ENCODE measurements around the gene SERF2. TPM values are rescaled to one million over a fixed set of nuclear protein-coding genes. Genes with fewer than 3 reads are reported as not detected.

SERF2 gene
- total and polyA plus RNA-seq, 2 of the 13 experiments (the other 11 are each of a cell fraction or from before 2014, with no cell fraction given), result 811 to 1,257 TPM

- TF ChIP-seq, protein P1, sequence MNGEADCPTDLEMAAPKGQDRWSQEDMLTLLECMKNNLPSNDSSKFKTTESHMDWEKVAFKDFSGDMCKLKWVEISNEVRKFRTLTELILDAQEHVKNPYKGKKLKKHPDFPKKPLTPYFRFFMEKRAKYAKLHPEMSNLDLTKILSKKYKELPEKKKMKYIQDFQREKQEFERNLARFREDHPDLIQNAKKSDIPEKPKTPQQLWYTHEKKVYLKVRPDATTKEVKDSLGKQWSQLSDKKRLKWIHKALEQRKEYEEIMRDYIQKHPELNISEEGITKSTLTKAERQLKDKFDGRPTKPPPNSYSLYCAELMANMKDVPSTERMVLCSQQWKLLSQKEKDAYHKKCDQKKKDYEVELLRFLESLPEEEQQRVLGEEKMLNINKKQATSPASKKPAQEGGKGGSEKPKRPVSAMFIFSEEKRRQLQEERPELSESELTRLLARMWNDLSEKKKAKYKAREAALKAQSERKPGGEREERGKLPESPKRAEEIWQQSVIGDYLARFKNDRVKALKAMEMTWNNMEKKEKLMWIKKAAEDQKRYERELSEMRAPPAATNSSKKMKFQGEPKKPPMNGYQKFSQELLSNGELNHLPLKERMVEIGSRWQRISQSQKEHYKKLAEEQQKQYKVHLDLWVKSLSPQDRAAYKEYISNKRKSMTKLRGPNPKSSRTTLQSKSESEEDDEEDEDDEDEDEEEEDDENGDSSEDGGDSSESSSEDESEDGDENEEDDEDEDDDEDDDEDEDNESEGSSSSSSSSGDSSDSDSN (CRISPR knock-in tag; IDR thresholded peaks at IDR 0.05), result peak; percentile 68
- TF ChIP-seq, protein P2, sequence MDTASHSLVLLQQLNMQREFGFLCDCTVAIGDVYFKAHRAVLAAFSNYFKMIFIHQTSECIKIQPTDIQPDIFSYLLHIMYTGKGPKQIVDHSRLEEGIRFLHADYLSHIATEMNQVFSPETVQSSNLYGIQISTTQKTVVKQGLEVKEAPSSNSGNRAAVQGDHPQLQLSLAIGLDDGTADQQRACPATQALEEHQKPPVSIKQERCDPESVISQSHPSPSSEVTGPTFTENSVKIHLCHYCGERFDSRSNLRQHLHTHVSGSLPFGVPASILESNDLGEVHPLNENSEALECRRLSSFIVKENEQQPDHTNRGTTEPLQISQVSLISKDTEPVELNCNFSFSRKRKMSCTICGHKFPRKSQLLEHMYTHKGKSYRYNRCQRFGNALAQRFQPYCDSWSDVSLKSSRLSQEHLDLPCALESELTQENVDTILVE (CRISPR knock-in tag; IDR thresholded peaks at IDR 0.05), result 0 out of 2 replicates have a peak, but pooled peaks have one; percentile 54
- peak; percentile 66; the same call in 1 of the 2 replicates for TF ChIP-seq ZNF20 (CRISPR knock-in tag; IDR thresholded peaks at IDR 0.05)
- TF ChIP-seq NRL (CRISPR knock-in tag; IDR thresholded peaks at IDR 0.05; ENCODE audit: borderline replicate concordance), result peak; percentile 51; the same call in 1 of the 2 replicates
- TF ChIP-seq, protein P3, sequence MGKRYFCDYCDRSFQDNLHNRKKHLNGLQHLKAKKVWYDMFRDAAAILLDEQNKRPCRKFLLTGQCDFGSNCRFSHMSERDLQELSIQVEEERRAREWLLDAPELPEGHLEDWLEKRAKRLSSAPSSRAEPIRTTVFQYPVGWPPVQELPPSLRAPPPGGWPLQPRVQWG (CRISPR knock-in tag; IDR thresholded peaks at IDR 0.05; ENCODE audit: borderline replicate concordance, low read depth), result no peak
- peak; percentile 82; the same call in 1 of the 2 replicates for TF ChIP-seq SRY (CRISPR knock-in tag; IDR thresholded peaks at IDR 0.05)
- TF ChIP-seq, protein P4, sequence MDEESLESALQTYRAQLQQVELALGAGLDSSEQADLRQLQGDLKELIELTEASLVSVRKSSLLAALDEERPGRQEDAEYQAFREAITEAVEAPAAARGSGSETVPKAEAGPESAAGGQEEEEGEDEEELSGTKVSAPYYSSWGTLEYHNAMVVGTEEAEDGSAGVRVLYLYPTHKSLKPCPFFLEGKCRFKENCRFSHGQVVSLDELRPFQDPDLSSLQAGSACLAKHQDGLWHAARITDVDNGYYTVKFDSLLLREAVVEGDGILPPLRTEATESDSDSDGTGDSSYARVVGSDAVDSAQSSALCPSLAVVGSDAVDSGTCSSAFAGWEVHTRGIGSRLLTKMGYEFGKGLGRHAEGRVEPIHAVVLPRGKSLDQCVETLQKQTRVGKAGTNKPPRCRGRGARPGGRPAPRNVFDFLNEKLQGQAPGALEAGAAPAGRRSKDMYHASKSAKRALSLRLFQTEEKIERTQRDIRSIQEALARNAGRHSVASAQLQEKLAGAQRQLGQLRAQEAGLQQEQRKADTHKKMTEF (CRISPR knock-in tag; IDR thresholded peaks at IDR 0.05), result peak; percentile 82
- TF ChIP-seq ZNF614 (CRISPR knock-in tag; IDR thresholded peaks at IDR 0.05; ENCODE audit: borderline replicate concordance), result no peak
- no peak for TF ChIP-seq PAWR (CRISPR knock-in tag; IDR thresholded peaks at IDR 0.05; ENCODE audit: borderline replicate concordance)
- 0 out of 2 replicates have a peak, but pooled peaks have one; percentile 66 for TF ChIP-seq SNAPC2 (CRISPR knock-in tag; IDR thresholded peaks at IDR 0.05)
- peak; percentile 47; the same call in 1 of the 2 replicates for TF ChIP-seq ZNF691 (CRISPR knock-in tag; IDR thresholded peaks at IDR 0.05; ENCODE audit: borderline replicate concordance, low read depth)
- TF ChIP-seq HNF1A (IDR thresholded peaks at IDR 0.05; ENCODE audit: low read depth), result no peak
- TF ChIP-seq HNF1A (CRISPR knock-in tag; IDR thresholded peaks at IDR 0.05; ENCODE audit: borderline replicate concordance), result peak; percentile 33; the same call in 1 of the 2 replicates
- no peak for TF ChIP-seq ZSCAN9 (CRISPR knock-in tag; IDR thresholded peaks at IDR 0.05; ENCODE audit: borderline replicate concordance)
- TF ChIP-seq, protein P5, sequence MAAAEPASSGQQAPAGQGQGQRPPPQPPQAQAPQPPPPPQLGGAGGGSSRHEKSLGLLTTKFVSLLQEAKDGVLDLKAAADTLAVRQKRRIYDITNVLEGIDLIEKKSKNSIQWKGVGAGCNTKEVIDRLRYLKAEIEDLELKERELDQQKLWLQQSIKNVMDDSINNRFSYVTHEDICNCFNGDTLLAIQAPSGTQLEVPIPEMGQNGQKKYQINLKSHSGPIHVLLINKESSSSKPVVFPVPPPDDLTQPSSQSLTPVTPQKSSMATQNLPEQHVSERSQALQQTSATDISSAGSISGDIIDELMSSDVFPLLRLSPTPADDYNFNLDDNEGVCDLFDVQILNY (CRISPR knock-in tag; conservative IDR thresholded peaks at IDR 0.05), result 0 out of 2 replicates have a peak, but pooled peaks have one; percentile 59
- peak; percentile 63; the same call in 1 of the 2 replicates for TF ChIP-seq ZMAT3 (CRISPR knock-in tag; conservative IDR thresholded peaks at IDR 0.05)
These were observed at the start of gene SERF2 (continued) for GRCh38 chr15:43791993-43792760.

Data from HepG2 (cell line).